ENCODE data around the gene PCYT1B. TPM values are rescaled to one million over a fixed set of nuclear protein-coding genes. Genes with fewer than 3 reads are reported as not detected.

Gene PCYT1B
- total and polyA plus RNA-seq, 2 of the 13 experiments (the other 11 are each of a cell fraction or from before 2014, with no cell fraction given) = 6.1 to 9.2 TPM

DNA sequence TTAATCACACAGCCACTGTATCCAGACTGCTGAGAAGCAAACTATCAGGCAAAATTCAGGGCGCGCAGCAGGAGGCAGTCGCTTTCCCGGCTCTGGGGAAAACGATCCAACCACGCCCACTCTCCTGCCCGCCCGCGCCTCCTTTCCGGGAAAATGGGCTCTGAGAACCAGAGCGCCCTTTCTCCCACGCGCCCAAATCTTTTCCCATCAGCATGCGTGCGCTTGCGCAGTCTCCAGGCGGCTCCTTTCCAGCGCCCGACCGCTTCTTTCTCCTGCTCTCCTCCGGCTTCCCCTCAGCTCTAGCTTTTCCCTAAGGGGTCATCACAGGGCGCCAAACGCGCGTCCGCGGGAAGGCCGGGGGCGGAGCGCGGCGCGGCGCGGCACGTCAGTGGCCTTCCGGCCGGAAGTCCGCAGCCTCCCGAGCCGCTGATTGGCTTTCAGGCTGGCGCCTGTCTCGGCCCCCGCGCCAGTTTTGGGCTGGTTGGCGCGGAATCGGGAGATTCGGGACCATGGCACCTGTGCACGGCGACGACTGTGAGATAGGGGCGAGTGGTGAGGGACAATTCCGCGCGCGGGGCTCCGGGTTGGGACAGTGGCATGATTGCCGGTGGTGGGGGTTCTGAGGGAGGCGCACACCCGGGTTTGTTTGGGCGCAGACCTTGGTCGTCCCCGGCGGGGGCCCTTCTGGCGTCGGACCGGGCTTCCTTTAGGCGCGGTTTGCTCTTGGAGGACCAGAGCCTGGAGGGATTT, 46.5 kb upstream of the PCYT1B start, which contains the start of gene POLA1:
Gene POLA1 (plus strand): TSS at position 466 of the 750 bp plus-strand sequence. CDS start 44 bp downstream, at position 510.
- Histone ChIP-seq H3K9me3 (ENCODE audit: low read length) (no peaks in the 10 kb centered on the region), H3K9ac (ENCODE audit: insufficient read depth, low read depth, low read length) (peak within 1 kb of the TSS; percentile 78), H4K20me1 (ENCODE audit: insufficient read depth, low read length) (no peaks in the 10 kb centered on the region; the same call in 1 of the 2 replicates), H3K27me3 (ENCODE audit: control insufficient read depth in 1 of 2, insufficient read depth in 2 of 2, low read length in 2 of 2) (no peaks in the 10 kb centered on the region), H3K4me2 (ENCODE audit: low read depth, low read length) (peak within 1 kb of the TSS; percentile 71), H2AFZ (ENCODE audit: low read length) (peak within 1 kb of the TSS; percentile 86), H3K4me3 (replicated peaks in 1 of 3; ENCODE audit: insufficient read depth in 1 of 3, low read depth in 2 of 3, low read length in 3 of 3) (peak within 1 kb of the TSS; percentile 73 to 82 (median 79)), H3K27ac (ENCODE audit: extremely low read length, insufficient read depth, low read length) (peak within 1 kb of the TSS; percentile 77), H3K4me1 (ENCODE audit: insufficient read depth, low read length) (peaks cover 35% of the 10 kb centered on the region), H3K79me2 (ENCODE audit: insufficient read depth, low read length) (peaks cover 36% of the 10 kb centered on the region), H3K36me3 (replicated peaks in 1 of 2; ENCODE audit: control insufficient read depth in 1 of 2, insufficient read depth in 2 of 2, low read length in 2 of 2) (no peaks in the 10 kb centered on the region; a peak in 1 of 5 replicates)
- ATAC-seq = peak; percentile 97
- intact Hi-C loops (cut with micrococcal nuclease; ENCODE audit: unreplicated experiment) (loop anchor here (2.0 kb wide), 1 partner anchor 21 kb away; no protein-coding TSS in a partner anchor), in situ Hi-C loops (cut with HindIII; ENCODE audit: extremely low pct_ligation_motif_present, low pct_unique_long_range_greater_than_20kb) (no loop called here)
- BruUV-seq (replicated peaks) = no TSS peak
- DNase-seq (ENCODE audit: low spot score) = peak; percentile 92
- FAIRE-seq = peak; percentile 85
- CTCF ChIA-PET (ENCODE audit: low intra/inter-chr PET ratio, low total read pairs) = no interaction called here
- POLR2A ChIA-PET = interaction anchor here (0.7 to 2.1 kb wide), 2 partner anchors 17 to 21 kb away, joined by 3 to 6 read pairs; no protein-coding TSS in a partner anchor
- WGBS (ENCODE audit: low lambda C conversion rate) = 0% methylated on average over 3 of the region's 70 CpGs
- no peak for TF ChIP-seq FOSL1 (CRISPR knock-in tag; IDR thresholded peaks at IDR 0.05; ENCODE audit: borderline replicate concordance)
- TF ChIP-seq, protein P1, sequence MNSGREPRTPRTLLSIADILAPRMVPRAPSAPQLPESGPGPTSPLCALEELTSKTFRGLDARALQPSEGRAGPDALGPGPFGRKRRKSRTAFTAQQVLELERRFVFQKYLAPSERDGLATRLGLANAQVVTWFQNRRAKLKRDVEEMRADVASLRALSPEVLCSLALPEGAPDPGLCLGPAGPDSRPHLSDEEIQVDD (CRISPR knock-in tag; IDR thresholded peaks at IDR 0.05; ENCODE audit: borderline replicate concordance) = no peak
- TF ChIP-seq NFYC (CRISPR knock-in tag; IDR thresholded peaks at IDR 0.05) = peak; percentile 85
- TF ChIP-seq, protein P2, sequence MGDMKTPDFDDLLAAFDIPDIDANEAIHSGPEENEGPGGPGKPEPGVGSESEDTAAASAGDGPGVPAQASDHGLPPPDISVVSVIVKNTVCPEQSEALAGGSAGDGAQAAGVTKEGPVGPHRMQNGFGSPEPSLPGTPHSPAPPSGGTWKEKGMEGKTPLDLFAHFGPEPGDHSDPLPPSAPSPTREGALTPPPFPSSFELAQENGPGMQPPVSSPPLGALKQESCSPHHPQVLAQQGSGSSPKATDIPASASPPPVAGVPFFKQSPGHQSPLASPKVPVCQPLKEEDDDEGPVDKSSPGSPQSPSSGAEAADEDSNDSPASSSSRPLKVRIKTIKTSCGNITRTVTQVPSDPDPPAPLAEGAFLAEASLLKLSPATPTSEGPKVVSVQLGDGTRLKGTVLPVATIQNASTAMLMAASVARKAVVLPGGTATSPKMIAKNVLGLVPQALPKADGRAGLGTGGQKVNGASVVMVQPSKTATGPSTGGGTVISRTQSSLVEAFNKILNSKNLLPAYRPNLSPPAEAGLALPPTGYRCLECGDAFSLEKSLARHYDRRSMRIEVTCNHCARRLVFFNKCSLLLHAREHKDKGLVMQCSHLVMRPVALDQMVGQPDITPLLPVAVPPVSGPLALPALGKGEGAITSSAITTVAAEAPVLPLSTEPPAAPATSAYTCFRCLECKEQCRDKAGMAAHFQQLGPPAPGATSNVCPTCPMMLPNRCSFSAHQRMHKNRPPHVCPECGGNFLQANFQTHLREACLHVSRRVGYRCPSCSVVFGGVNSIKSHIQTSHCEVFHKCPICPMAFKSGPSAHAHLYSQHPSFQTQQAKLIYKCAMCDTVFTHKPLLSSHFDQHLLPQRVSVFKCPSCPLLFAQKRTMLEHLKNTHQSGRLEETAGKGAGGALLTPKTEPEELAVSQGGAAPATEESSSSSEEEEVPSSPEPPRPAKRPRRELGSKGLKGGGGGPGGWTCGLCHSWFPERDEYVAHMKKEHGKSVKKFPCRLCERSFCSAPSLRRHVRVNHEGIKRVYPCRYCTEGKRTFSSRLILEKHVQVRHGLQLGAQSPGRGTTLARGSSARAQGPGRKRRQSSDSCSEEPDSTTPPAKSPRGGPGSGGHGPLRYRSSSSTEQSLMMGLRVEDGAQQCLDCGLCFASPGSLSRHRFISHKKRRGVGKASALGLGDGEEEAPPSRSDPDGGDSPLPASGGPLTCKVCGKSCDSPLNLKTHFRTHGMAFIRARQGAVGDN (CRISPR knock-in tag; IDR thresholded peaks at IDR 0.05) = peak; percentile 86
- TF ChIP-seq ZNF260 (CRISPR knock-in tag; IDR thresholded peaks at IDR 0.05; ENCODE audit: borderline replicate concordance, low read depth) = no peak
- peak; percentile 26; the same call in 1 of the 2 replicates for TF ChIP-seq TAF1 (CRISPR knock-in tag; IDR thresholded peaks at IDR 0.05)
- TF ChIP-seq YEATS4 (CRISPR knock-in tag; IDR thresholded peaks at IDR 0.05; ENCODE audit: borderline replicate concordance) = 0 out of 2 replicates have a peak, but pooled peaks have one; percentile 67
- TF ChIP-seq ZNF12 (CRISPR knock-in tag; IDR thresholded peaks at IDR 0.05) = no peak
- TF ChIP-seq ZNF510 (CRISPR knock-in tag; IDR thresholded peaks at IDR 0.05; ENCODE audit: low read depth) = no peak
- 0 out of 2 replicates have a peak, but pooled peaks have one; percentile 29 for TF ChIP-seq ESRRA (CRISPR knock-in tag; IDR thresholded peaks at IDR 0.05; ENCODE audit: low read depth)
- no peak for TF ChIP-seq U2AF1 (optimal IDR thresholded peaks at IDR 0.05; ENCODE audit: low read depth, low read length)
- no peak for TF ChIP-seq ZFP62 (CRISPR knock-in tag; IDR thresholded peaks at IDR 0.05)
- TF ChIP-seq, protein P3, sequence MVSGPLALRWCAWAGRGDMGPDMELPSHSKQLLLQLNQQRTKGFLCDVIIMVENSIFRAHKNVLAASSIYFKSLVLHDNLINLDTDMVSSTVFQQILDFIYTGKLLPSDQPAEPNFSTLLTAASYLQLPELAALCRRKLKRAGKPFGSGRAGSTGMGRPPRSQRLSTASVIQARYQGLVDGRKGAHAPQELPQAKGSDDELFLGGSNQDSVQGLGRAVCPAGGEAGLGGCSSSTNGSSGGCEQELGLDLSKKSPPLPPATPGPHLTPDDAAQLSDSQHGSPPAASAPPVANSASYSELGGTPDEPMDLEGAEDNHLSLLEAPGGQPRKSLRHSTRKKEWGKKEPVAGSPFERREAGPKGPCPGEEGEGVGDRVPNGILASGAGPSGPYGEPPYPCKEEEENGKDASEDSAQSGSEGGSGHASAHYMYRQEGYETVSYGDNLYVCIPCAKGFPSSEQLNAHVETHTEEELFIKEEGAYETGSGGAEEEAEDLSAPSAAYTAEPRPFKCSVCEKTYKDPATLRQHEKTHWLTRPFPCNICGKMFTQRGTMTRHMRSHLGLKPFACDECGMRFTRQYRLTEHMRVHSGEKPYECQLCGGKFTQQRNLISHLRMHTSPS (CRISPR knock-in tag; IDR thresholded peaks at IDR 0.05; ENCODE audit: low read depth) = no peak
- no peak for TF ChIP-seq STAG1 (CRISPR knock-in tag; IDR thresholded peaks at IDR 0.05)
- TF ChIP-seq SMAD3 (CRISPR knock-in tag; IDR thresholded peaks at IDR 0.05) = no peak
- no peak for TF ChIP-seq CHD4 (IDR thresholded peaks at IDR 0.05; ENCODE audit: borderline replicate concordance, low read length)
- TF ChIP-seq NR2C2 (CRISPR knock-in tag; IDR thresholded peaks at IDR 0.05; ENCODE audit: borderline replicate concordance) = peak; percentile 32; the same call in 1 of the 2 replicates
- peak; percentile 84 for TF ChIP-seq SPEN (CRISPR knock-in tag; IDR thresholded peaks at IDR 0.05; ENCODE audit: low read depth)

All from HepG2 (cell line).